Spleen (tissue), 11 donors: Measurements from ENCODE around the gene LCN12. TPM values are rescaled to one million over a fixed set of nuclear protein-coding genes. Genes with fewer than 3 reads are reported as not detected.

Experiments
- DNase-seq: peaks from one replicate; pipeline ENCODE4 v3.0.0-alpha.2; 2020
- H3K27ac ChIP-seq, 8 donors: fragments of 200-600 bp; sonication (generic) in 7 of 8; 1 replicate in 4 of 8; 2 replicates in 4 of 8; pipeline versions ENCODE4 v1.5.0 to v1.8.0; 2016 to 2021; ENCODE audit warnings: inconsistent platforms in 4 of 8, mild to moderate bottlenecking in 4 of 8, moderate library complexity in 1 of 8
- H3K27me3 ChIP-seq, 7 donors: fragments of 200-600 bp; sonication (generic) in 6 of 7; replicated peaks in 1 of 7; 1 replicate in 4 of 7; 2 replicates in 3 of 7; pipeline versions ENCODE4 v1.5.0 to v1.8.0; 2016 to 2021; ENCODE audit warnings: inconsistent platforms in 3 of 7, mild to moderate bottlenecking in 1 of 7
- H3K36me3 ChIP-seq, 6 donors: fragments of 200-600 bp; sonication (generic) in 5 of 6; 1 replicate in 4 of 6; 2 replicates in 2 of 6; pipeline versions ENCODE4 v1.5.0 to v1.8.0; 2016 to 2021; ENCODE audit warnings: inconsistent platforms in 2 of 6
- H3K4me1 ChIP-seq, 6 donors: fragments of 200-600 bp; sonication (generic) in 5 of 6; 1 replicate in 3 of 6; 2 replicates in 3 of 6; pipeline versions ENCODE4 v1.5.0 to v1.8.0; 2016 to 2021; ENCODE audit warnings: inconsistent platforms in 3 of 6
- H3K4me3 ChIP-seq, 8 donors: fragments of 200-600 bp; sonication (generic) in 7 of 8; 1 replicate in 4 of 8; 2 replicates in 4 of 8; pipeline versions ENCODE4 v1.5.0 to v1.8.0; 2016 to 2021; ENCODE audit warnings: inconsistent platforms in 4 of 8, mild to moderate bottlenecking in 4 of 8, moderate library complexity in 2 of 8
- H3K9me3 ChIP-seq, 8 donors: fragments of 200-600 bp; sonication (generic) in 7 of 8; 1 replicate in 4 of 8; 2 replicates in 4 of 8; pipeline versions ENCODE4 v1.5.0 to v1.8.0; 2016 to 2021; ENCODE audit warnings: inconsistent platforms in 4 of 8
- POLR2A ChIP-seq, 3 donors: fragments of 450-650 bp; IDR thresholded peaks; one replicate each; pipeline ENCODE4 v1.5.1; 2017; ENCODE audit warnings: antibody characterized with exemption in 3 of 3, mild to moderate bottlenecking in 1 of 3
- POLR2AphosphoS5 ChIP-seq, 3 donors: sonication (generic); formaldehyde crosslinking; IDR thresholded peaks; one replicate each; pipeline ENCODE4 v1.5.1; 2017; ENCODE audit warnings: antibody characterized with exemption in 3 of 3
- WGBS, 5 donors: extraction: QIAGEN DNeasy Blood & Tissue Kit in 3 of 5; methylation state at CpG; one replicate each; pipeline versions ENCODE4 v1.1.5 to v1.1.7; 2013 to 2018; 5-methylcytosine and 5-hydroxymethylcytosine counted together
- intact Hi-C: fragments of 100-400 bp; cut with DNase I; formaldehyde crosslinking; loops from one replicate; pipeline ENCODE4 v1.15.0; 2023; ENCODE audit warnings: low total_unique reads
- polyA plus RNA-seq, 3 donors: library from polyadenylated mRNA; stranded (reverse); fragments of 200-250 nt; gene quantifications; one replicate each; pipeline ENCODE4 v1.2.1, GENCODE V29; 2013
- total RNA-seq, 7 donors: library from RNA; depleted of rRNA in 3 of 7; stranded (reverse); fragments of >200 nt in 3 of 7; fragmentation: NEBNext Ultra II Directional in 4 of 7; extraction: Animal tissue kit (Norgen Biotek cat#: 25700) in 4 of 7; gene quantifications; one replicate each; pipeline versions ENCODE4 v1.1.0 to v1.2.1, GENCODE V29; 2016 to 2021
- TF ChIP-seq, protein P1 (sequence below), 11 experiments: fragments of 200-600 bp in 7 of 11; fragments of 450-650 bp in 4 of 11; sonication (generic) in 4 of 11; IDR thresholded peaks in 8 of 11; conservative IDR thresholded peaks in 3 of 11; 1 replicate in 7 of 11; 2 replicates in 4 of 11; pipeline versions ENCODE4 v1.4.0 to v1.8.0; 2016 to 2021; ENCODE audit warnings: antibody characterized with exemption in 11 of 11, inconsistent platforms in 4 of 11, mild to moderate bottlenecking in 1 of 11
- donor health status: healthy with polysubstance abuse.
- donor health status: DM: no; HTN: no; CAD: no; lungs with moderate emphysema.
- donor health status: DM: no; HTN: no; CAD: no.
- donor health status: Bipolar disorder and iron deficiency.
- donor health status: healthy.
- donor health status: DM: no; HTN: no; CAD: no.
- donor health status: DM: yes; HTN: yes; CAD: no.

The LCN12 gene
- total and polyA plus RNA-seq, 10 donors: 0.83 to 63.4 (median 8.3) TPM

DNA sequence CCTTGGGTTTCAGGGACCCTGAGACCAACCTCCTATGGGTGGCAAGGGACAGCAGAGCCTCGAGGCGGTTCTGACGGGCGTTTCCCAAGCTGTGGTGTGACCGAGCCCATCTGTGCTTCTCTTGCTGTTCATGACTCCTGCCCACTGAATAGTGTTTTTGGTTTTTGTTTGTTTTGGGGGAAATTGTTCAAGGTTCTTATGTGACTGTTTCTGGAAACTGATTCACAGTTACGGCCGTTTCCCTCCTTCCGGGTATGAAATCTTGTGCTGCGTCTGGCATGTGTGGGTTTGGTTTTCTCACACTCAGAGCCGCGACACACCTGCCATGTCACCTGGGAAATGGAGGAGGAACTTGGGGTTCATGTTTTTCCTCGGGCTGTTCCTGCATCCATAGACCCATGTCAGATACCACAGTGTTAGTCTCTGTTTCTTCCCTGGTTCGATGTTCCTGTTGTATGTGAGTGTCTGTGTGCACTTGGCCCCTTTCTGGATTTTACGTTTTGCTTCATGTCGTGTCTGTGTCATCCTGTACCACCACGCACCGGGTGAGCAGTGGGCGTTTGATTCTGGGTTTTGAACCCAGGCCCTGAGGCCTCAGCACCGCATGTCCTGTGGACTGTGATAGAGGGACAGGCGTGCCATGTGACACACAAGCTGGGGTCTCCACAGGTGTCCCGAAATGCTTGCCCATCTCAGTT is 36.3 kb upstream of the LCN12 start:
- Histone ChIP-seq H3K4me3 (no peak overlapping the region), H3K9me3 (no peaks in the 10 kb centered on the region), H3K36me3 (peaks cover 0 to 98% (median 75%) of the 10 kb centered on the region in 6 donors), H3K27me3 (no peaks in the 10 kb centered on the region), H3K4me1 (peaks cover 0 to 45% (median 5%) of the 10 kb centered on the region in 6 donors), H3K27ac (peak overlapping the region in 1 of 8 donors; percentile 4)
- 87 to 93% (median 89%) methylated on average over 21 of the region's 21 CpGs for WGBS, 5 donors
- TF ChIP-seq POLR2A (IDR thresholded peaks at IDR 0.05) (no peak), POLR2AphosphoS5 (IDR thresholded peaks at IDR 0.05) (no peak)
- TF ChIP-seq, protein P1, sequence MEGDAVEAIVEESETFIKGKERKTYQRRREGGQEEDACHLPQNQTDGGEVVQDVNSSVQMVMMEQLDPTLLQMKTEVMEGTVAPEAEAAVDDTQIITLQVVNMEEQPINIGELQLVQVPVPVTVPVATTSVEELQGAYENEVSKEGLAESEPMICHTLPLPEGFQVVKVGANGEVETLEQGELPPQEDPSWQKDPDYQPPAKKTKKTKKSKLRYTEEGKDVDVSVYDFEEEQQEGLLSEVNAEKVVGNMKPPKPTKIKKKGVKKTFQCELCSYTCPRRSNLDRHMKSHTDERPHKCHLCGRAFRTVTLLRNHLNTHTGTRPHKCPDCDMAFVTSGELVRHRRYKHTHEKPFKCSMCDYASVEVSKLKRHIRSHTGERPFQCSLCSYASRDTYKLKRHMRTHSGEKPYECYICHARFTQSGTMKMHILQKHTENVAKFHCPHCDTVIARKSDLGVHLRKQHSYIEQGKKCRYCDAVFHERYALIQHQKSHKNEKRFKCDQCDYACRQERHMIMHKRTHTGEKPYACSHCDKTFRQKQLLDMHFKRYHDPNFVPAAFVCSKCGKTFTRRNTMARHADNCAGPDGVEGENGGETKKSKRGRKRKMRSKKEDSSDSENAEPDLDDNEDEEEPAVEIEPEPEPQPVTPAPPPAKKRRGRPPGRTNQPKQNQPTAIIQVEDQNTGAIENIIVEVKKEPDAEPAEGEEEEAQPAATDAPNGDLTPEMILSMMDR (IDR thresholded peaks at IDR 0.05 in 8 of 11, conservative IDR thresholded peaks at IDR 0.05 in 3 of 11): no peak
- no peak for DNase-seq
- intact Hi-C loops: no loop called here

- Histone ChIP-seq H3K27ac (peak overlapping the region in 1 of 8 donors; percentile 65), H3K4me1 (peaks cover 0 to 42% (median 5%) of the 10 kb centered on the region in 6 donors), H3K36me3 (peaks cover 0 to 98% (median 80%) of the 10 kb centered on the region in 6 donors), H3K9me3 (no peaks in the 10 kb centered on the region), H3K4me3 (no peak overlapping the region), H3K27me3 (no peaks in the 10 kb centered on the region)
- TF ChIP-seq, protein P1 (IDR thresholded peaks at IDR 0.05 in 8 of 11, conservative IDR thresholded peaks at IDR 0.05 in 3 of 11): no peak
- TF ChIP-seq POLR2AphosphoS5 (IDR thresholded peaks at IDR 0.05) (no peak), POLR2A (IDR thresholded peaks at IDR 0.05) (no peak)
- intact Hi-C loops: no loop called here
- 91 to 95% (median 93%) methylated on average over 30 to 32 of the region's 32 CpGs for WGBS, 5 donors
- DNase-seq: no peak
Observed at GRCh38 chr9:136916330-136917184, 35.5 kb upstream of the LCN12 start.

DNA sequence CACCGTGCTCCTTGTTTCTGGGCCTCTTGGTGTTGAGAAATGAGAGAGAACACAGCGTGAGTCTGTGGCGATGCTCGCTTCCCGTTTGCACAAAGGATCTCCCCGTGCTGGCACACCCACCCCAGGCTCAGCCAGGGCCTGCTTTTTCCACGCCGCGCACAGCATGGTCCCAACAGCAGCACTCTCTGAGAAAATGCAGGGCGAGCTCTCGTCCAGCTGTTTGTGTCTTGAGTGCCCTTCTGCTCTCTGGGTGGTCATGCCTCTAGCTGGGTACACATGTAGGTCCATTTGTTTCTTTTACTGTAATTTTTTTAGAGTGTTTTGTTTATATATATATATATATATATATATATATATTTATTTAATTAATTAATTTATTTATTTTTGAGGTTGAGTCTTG is 34.2 kb upstream of the LCN12 start:
- H3K4me1 ChIP-seq: peaks cover 0 to 33% (median 5%) of the 10 kb centered on the region in 6 donors
- WGBS, 5 donors: 63 to 88% (median 83%) methylated on average over 11 of the region's 11 CpGs
- no peak overlapping the region for H3K4me3 ChIP-seq
- H3K9me3 ChIP-seq: no peaks in the 10 kb centered on the region
- TF ChIP-seq POLR2AphosphoS5 (IDR thresholded peaks at IDR 0.05) (no peak), POLR2A (IDR thresholded peaks at IDR 0.05) (no peak)
- TF ChIP-seq, protein P1 (IDR thresholded peaks at IDR 0.05 in 8 of 11, conservative IDR thresholded peaks at IDR 0.05 in 3 of 11): no peak
- H3K27ac ChIP-seq: peak overlapping the region in 3 of 8 donors; percentile 48 to 65 (median 56)
- H3K36me3 ChIP-seq: peaks cover 0 to 100% (median 77%) of the 10 kb centered on the region in 6 donors
- intact Hi-C loops: no loop called here
- H3K27me3 ChIP-seq: no peaks in the 10 kb centered on the region
- DNase-seq: no peak

DNA sequence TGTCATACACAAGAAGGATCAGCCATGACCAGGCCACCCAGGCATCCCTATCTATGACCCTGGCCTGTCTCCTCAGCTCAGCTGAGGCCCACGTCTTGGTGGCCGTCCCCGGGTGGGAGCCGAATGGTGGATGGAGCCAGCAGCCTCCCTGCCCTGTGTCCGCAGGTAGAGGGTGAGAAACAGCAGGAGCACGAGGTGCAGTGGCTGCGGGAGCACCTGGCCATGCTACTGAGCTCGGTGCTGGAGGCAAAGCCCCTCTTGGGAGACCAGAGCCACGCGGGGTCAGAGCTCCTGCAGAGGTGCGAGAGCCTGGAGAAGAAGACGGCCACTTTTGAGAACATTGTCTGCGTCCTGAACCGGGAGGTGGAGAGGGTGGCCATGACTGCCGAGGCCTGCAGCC is 32.0 kb upstream of the LCN12 start:
- TF ChIP-seq, protein P1 (IDR thresholded peaks at IDR 0.05 in 8 of 11, conservative IDR thresholded peaks at IDR 0.05 in 3 of 11): no peak
- peak in 1 of 3 donors; percentile 11 for TF ChIP-seq POLR2AphosphoS5 (IDR thresholded peaks at IDR 0.05)
- no peak for DNase-seq
- no peak overlapping the region for H3K27ac ChIP-seq
- H3K4me3 ChIP-seq: no peak overlapping the region
- WGBS, 5 donors: 97 to 99% (median 98%) methylated on average over 11 to 15 of the region's 15 CpGs
- intact Hi-C loops: no loop called here
- H3K4me1 ChIP-seq: peaks cover 0 to 19% (median 4%) of the 10 kb centered on the region in 6 donors
- H3K27me3 ChIP-seq: no peaks in the 10 kb centered on the region
- H3K9me3 ChIP-seq: no peaks in the 10 kb centered on the region
- peaks cover 0 to 100% (median 79%) of the 10 kb centered on the region in 6 donors for H3K36me3 ChIP-seq
